ENCODE measurements around the gene GHITM. TPM values are rescaled to one million over a fixed set of nuclear protein-coding genes. Genes with fewer than 3 reads are reported as not detected.
"Not testable (repeated sequence)": the region's sequence is repeated elsewhere in the genome, so short reads cannot be mapped to it uniquely, and the experiment has no call there.

The GHITM gene
- polyA plus RNA-seq, 3 donors = 91.4 to 363 (median 312) TPM

GRCh38 chr10:84148006-84148597 lies 8.8 kb downstream of the GHITM start:
- H3K9me3 ChIP-seq (replicated peaks in 1 of 2; ENCODE audit: control insufficient read depth in 1 of 2, insufficient read depth in 1 of 2, low read length in 2 of 2); H3K4me3 Mint-ChIP-seq; H2AFZ ChIP-seq (ENCODE audit: insufficient read depth, low read depth, low read length, poor library complexity, severe bottlenecking); H3K4me1 Mint-ChIP-seq; H3K27me3 Mint-ChIP-seq (ENCODE audit: low read depth in 3 of 3); H3K79me2 ChIP-seq (ENCODE audit: insufficient read depth, low read length); H3K27me3 ChIP-seq (ENCODE audit: control insufficient read depth in 2 of 2, insufficient read depth in 2 of 2, low read length in 2 of 2); H3K27ac Mint-ChIP-seq; H3K9me3 Mint-ChIP-seq; H4K20me1 ChIP-seq (ENCODE audit: insufficient read depth, low read length); H3K9ac ChIP-seq (ENCODE audit: insufficient read depth, low read length, poor library complexity, severe bottlenecking); H3K4me1 ChIP-seq (ENCODE audit: control insufficient read depth in 1 of 2, insufficient read depth in 2 of 2, low read length in 2 of 2); H3K4me3 ChIP-seq (replicated peaks in 1 of 3; ENCODE audit: low read depth in 2 of 3, low read length in 3 of 3); H3K4me2 ChIP-seq (replicated peaks; ENCODE audit: extremely low read depth, low read length, poor library complexity, severe bottlenecking); H3K27ac ChIP-seq (ENCODE audit: low read depth in 1 of 2, low read length in 2 of 2); intact Hi-C loops (cut with micrococcal nuclease): not testable (repeated sequence)
- peak; percentile 90 for TF ChIP-seq CTCF (IDR thresholded peaks at IDR 0.05)
- WGBS (ENCODE audit: insufficient coverage) = no CpG with 5 or more reads among the region's 9 CpGs
- H3K36me3 ChIP-seq (replicated peaks in 1 of 2; ENCODE audit: control insufficient read depth in 1 of 2, insufficient read depth in 2 of 2, low read length in 2 of 2) = peaks cover 87 to 95% of the 10 kb centered on the region in 2 donors
- DNase-seq = peak; percentile 25 to 44 (median 41)
- H3K36me3 Mint-ChIP-seq = peaks cover 82 to 86% of the 10 kb centered on the region in 2 donors

DNA sequence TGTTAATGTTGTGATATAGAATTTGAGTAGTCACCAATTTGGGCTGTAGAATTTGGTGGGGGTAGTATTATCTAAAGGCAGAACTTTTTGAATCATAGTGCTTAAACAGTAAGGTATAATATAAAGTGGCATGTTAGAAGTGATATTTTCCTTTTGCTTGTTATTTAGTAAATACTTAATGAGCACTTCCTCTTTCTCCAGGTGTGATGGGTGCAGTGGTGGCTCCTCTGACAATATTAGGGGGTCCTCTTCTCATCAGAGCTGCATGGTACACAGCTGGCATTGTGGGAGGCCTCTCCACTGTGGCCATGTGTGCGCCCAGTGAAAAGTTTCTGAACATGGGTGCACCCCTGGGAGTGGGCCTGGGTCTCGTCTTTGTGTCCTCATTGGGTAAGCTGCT lies 10.5 kb downstream of the GHITM start:
- Histone ChIP-seq H3K27me3 (ENCODE audit: control insufficient read depth in 2 of 2, insufficient read depth in 2 of 2, low read length in 2 of 2) (no peaks in the 10 kb centered on the region), H3K36me3 (replicated peaks in 1 of 2; ENCODE audit: control insufficient read depth in 1 of 2, insufficient read depth in 2 of 2, low read length in 2 of 2) (peaks cover 85 to 95% of the 10 kb centered on the region in 2 donors), H2AFZ (ENCODE audit: insufficient read depth, low read depth, low read length, poor library complexity, severe bottlenecking) (no peak overlapping the region), H3K4me2 (replicated peaks; ENCODE audit: extremely low read depth, low read length, poor library complexity, severe bottlenecking) (no peak overlapping the region), H3K4me1 (ENCODE audit: control insufficient read depth in 1 of 2, insufficient read depth in 2 of 2, low read length in 2 of 2) (no peaks in the 10 kb centered on the region), H3K9ac (ENCODE audit: insufficient read depth, low read length, poor library complexity, severe bottlenecking) (no peak overlapping the region), H3K79me2 (ENCODE audit: insufficient read depth, low read length) (no peaks in the 10 kb centered on the region), H3K4me3 (replicated peaks in 1 of 3; ENCODE audit: low read depth in 2 of 3, low read length in 3 of 3) (no peak overlapping the region), H3K9me3 (replicated peaks in 1 of 2; ENCODE audit: control insufficient read depth in 1 of 2, insufficient read depth in 1 of 2, low read length in 2 of 2) (no peaks in the 10 kb centered on the region), H4K20me1 (ENCODE audit: insufficient read depth, low read length) (peaks cover 8% of the 10 kb centered on the region), H3K27ac (ENCODE audit: low read depth in 1 of 2, low read length in 2 of 2) (no peak overlapping the region)
- Mint-ChIP-seq H3K4me1 (no peaks in the 10 kb centered on the region), H3K36me3 (peaks cover 81 to 86% of the 10 kb centered on the region in 2 donors), H3K27ac (no peak overlapping the region), H3K27me3 (ENCODE audit: low read depth in 3 of 3) (no peaks in the 10 kb centered on the region), H3K9me3 (no peaks in the 10 kb centered on the region), H3K4me3 (no peak overlapping the region)
- no peak for DNase-seq
- intact Hi-C loops (cut with micrococcal nuclease) = loop anchor here in 1 of 2 donors (5.0 kb wide), 1 partner anchor 47 kb away; no protein-coding TSS in a partner anchor
- TF ChIP-seq CTCF (IDR thresholded peaks at IDR 0.05) = no peak
- WGBS (ENCODE audit: insufficient coverage) = 100% methylated on average over 1 of the region's 2 CpGs
